Measurements from ENCODE around the gene P2RX7. TPM values are rescaled to one million over a fixed set of nuclear protein-coding genes. Genes with fewer than 3 reads are reported as not detected.
"Not testable (repeated sequence)": the region's sequence is repeated elsewhere in the genome, so short reads cannot be mapped to it uniquely, and the experiment has no call there.

P2RX7 gene
- total and polyA plus RNA-seq, 8 donors: 0.77 to 8.8 (median 1.4) TPM

GRCh38 chr12:121154793-121155375 lies 22.2 kb downstream of the P2RX7 start:
- TF ChIP-seq, protein P1, sequence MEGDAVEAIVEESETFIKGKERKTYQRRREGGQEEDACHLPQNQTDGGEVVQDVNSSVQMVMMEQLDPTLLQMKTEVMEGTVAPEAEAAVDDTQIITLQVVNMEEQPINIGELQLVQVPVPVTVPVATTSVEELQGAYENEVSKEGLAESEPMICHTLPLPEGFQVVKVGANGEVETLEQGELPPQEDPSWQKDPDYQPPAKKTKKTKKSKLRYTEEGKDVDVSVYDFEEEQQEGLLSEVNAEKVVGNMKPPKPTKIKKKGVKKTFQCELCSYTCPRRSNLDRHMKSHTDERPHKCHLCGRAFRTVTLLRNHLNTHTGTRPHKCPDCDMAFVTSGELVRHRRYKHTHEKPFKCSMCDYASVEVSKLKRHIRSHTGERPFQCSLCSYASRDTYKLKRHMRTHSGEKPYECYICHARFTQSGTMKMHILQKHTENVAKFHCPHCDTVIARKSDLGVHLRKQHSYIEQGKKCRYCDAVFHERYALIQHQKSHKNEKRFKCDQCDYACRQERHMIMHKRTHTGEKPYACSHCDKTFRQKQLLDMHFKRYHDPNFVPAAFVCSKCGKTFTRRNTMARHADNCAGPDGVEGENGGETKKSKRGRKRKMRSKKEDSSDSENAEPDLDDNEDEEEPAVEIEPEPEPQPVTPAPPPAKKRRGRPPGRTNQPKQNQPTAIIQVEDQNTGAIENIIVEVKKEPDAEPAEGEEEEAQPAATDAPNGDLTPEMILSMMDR (IDR thresholded peaks at IDR 0.05): no peak
- WGBS, 2 donors: 77 to 83% methylated on average over 14 of the region's 14 CpGs
- Histone ChIP-seq H3K27ac (no peak overlapping the region), H3K27me3 (no peaks in the 10 kb centered on the region), H3K4me1 (no peaks in the 10 kb centered on the region), H3K36me3 (no peaks in the 10 kb centered on the region), H3K9me3 (no peaks in the 10 kb centered on the region), H3K4me3 (no peak overlapping the region)
- DNase-seq: no peak
- intact Hi-C loops (cut with DNase I): no loop called here
- FAIRE-seq: no peak
- no peak for ATAC-seq

DNA sequence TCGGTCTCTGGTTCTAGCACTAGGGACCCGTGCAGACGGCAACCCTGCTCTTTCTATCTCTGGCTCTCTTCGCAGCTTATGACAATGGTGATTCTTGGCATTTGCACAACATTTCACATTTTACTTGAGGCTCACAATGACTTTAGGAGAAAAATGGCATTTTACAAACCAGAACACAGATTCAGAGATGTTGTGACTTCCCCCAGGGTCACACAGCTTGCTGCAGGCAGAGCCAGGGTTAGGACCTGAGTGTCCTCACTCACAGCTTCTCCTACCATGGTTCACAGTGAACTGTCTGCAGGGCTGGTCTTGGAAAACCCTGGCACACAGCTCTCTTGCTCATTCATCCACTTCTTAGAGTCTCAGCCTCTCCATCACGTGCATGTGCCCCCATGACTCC lies 23.7 kb downstream of the P2RX7 start:
- 84 to 86% methylated on average over 5 of the region's 5 CpGs for WGBS, 2 donors
- FAIRE-seq: no peak
- TF ChIP-seq, protein P1 (IDR thresholded peaks at IDR 0.05): no peak

DNA sequence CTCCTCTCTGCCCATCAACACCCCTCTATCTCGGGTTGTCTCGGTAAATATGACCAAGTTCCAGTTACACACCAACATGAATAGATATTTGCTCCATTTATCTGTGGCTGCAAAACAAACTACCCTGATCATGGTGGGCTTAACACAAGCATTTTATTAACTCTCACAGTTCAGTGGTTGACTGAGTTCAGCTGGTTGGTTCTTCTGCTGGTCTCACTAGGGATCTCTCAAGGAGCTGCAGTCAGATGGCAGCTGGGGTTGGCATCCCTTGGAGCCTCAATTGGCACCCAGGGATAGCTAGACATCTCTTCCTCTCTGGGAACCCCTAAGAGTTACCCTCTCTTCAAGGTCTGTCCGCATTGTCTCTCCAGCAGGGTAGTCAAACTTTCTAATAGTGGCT lies 25.4 kb downstream of the P2RX7 start:
- H3K27me3 ChIP-seq: no peaks in the 10 kb centered on the region
- TF ChIP-seq, protein P1 (IDR thresholded peaks at IDR 0.05): no peak
- 97% methylated on average over 3 of the region's 3 CpGs for WGBS, 2 donors
- no peak for FAIRE-seq
- H3K36me3 ChIP-seq: no peaks in the 10 kb centered on the region
- no peak overlapping the region for H3K4me3 ChIP-seq
- no peak for ATAC-seq
- intact Hi-C loops (cut with DNase I): no loop called here
- no peak for DNase-seq
- no peak overlapping the region for H3K27ac ChIP-seq
- no peaks in the 10 kb centered on the region for H3K4me1 ChIP-seq
- H3K9me3 ChIP-seq: no peaks in the 10 kb centered on the region

More for the DNA sequence above, 23.7 kb downstream of the P2RX7 start:
- Histone ChIP-seq H3K27ac (no peak overlapping the region), H3K9me3 (no peaks in the 10 kb centered on the region), H3K36me3 (no peaks in the 10 kb centered on the region), H3K27me3 (no peaks in the 10 kb centered on the region), H3K4me1 (no peaks in the 10 kb centered on the region), H3K4me3 (no peak overlapping the region)
- DNase-seq (no peak), ATAC-seq (no peak)
- intact Hi-C loops (cut with DNase I): no loop called here

GRCh38 chr12:121158728-121159351 lies 26.2 kb downstream of the P2RX7 start:
- H3K27ac ChIP-seq; H3K27me3 ChIP-seq; intact Hi-C loops (cut with DNase I); FAIRE-seq; H3K4me1 ChIP-seq; H3K4me3 ChIP-seq; H3K36me3 ChIP-seq; DNase-seq; H3K9me3 ChIP-seq: not testable (repeated sequence)
- ATAC-seq: peak in 1 of 4 donors; percentile 61
- WGBS, 2 donors: 79% methylated on average over 5 of the region's 5 CpGs

DNA sequence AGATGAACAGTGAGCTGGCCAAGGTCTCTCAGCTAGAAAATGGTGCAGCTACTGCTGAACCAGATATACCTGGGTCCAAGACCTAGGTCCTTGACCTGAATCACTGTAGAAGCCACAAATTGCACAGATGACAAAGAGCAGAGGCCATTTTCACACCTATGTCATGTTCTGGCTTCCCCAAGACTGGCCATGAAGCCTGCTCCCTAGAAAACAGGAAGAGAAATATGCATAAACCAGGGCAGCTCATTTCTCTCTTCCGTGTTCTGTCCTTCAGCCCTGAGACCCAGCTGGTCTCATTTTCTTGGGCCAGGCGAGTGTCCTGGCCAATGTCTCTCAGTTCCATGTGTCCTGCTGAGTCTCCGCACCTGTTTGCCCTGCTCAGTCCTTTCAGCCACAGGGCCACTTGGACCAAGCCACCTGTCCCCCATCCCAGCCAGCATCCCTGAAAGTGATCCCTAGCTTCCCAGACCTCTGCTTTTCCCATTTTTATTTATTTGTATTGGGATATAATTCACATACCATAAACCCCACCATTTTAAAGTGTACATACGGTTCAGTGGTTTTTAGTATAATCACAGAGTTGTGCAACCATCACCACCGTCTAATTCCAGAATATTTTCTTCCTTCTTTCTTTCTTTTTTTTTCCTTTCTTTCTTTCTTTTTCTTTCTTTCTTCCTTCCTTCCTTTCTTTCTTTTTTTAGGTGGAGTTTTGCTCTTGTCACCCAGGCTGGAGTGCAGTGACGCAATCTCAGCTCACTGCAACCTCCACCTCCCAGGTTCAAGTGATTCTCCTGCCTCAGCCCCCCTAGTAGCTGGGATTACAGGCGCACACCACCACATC lies 27.0 kb downstream of the P2RX7 start:
- H3K36me3 ChIP-seq: no peaks in the 10 kb centered on the region
- H3K4me1 ChIP-seq: no peaks in the 10 kb centered on the region
- TF ChIP-seq, protein P1 (IDR thresholded peaks at IDR 0.05): no peak
- 81 to 94% methylated on average over 7 of the region's 7 CpGs for WGBS, 2 donors
- no peak overlapping the region for H3K27ac ChIP-seq
- no peaks in the 10 kb centered on the region for H3K27me3 ChIP-seq
- ATAC-seq: peak in 2 of 4 donors; percentile 30 to 51
- no peak for FAIRE-seq
- H3K9me3 ChIP-seq: no peaks in the 10 kb centered on the region
- H3K4me3 ChIP-seq: no peak overlapping the region
- intact Hi-C loops (cut with DNase I): no loop called here
- no peak for DNase-seq

Data from pancreas (tissue), 10 donors.